Upper lobe of left lung (tissue), 4 donors: ENCODE data around the gene MUC6.

Source experiments
- CTCF ChIP-seq, 6 experiments: fragments of 450-650 bp in 4 of 6; fragments of 200-600 bp in 2 of 6; sonication (generic) in 2 of 6; IDR thresholded peaks; one replicate each; pipeline ENCODE4 v1.5.1; 2016 to 2019; ENCODE audit warnings: antibody characterized with exemption in 6 of 6
- EP300 ChIP-seq, 4 donors: sonication (generic); formaldehyde crosslinking; IDR thresholded peaks; one replicate each; pipeline ENCODE4 v1.5.1; 2017; ENCODE audit warnings: antibody characterized with exemption in 4 of 4, control low read depth in 2 of 4
- POLR2A ChIP-seq, 4 donors: fragments of 450-650 bp; IDR thresholded peaks; one replicate each; pipeline ENCODE4 v1.5.1; 2016 to 2017; ENCODE audit warnings: antibody characterized with exemption in 4 of 4, mild to moderate bottlenecking in 2 of 4
- POLR2AphosphoS5 ChIP-seq, 2 donors: sonication (generic); formaldehyde crosslinking; IDR thresholded peaks; one replicate each; pipeline ENCODE4 v1.5.1; 2017; ENCODE audit warnings: antibody characterized with exemption in 2 of 2

GRCh38 chr11:1012291-1012690 is 24.2 kb downstream of the MUC6 start:
- TF ChIP-seq CTCF (IDR thresholded peaks at IDR 0.05) (no peak), EP300 (IDR thresholded peaks at IDR 0.05) (no peak), POLR2A (IDR thresholded peaks at IDR 0.05) (no peak), POLR2AphosphoS5 (IDR thresholded peaks at IDR 0.05) (no peak)
